NCI-H1048 (cell line): Measurements from ENCODE around the gene PSMD4.
"Not testable (repeated sequence)": the region's sequence is repeated elsewhere in the genome, so short reads cannot be mapped to it uniquely, and the experiment has no call there.

ENCODE experiments used
- DNase-seq: peaks from one replicate; lab custom pipeline; 2025; lab: John Stamatoyannopoulos, UW

PSMD4 gene

GRCh38 chr1:151254217-151255213, at the start of gene PSMD4:
TSS of gene PSMD4 (plus strand) at chr1:151254734. CDS start at chr1:151254783, 49 bp downstream.
- DNase-seq = peak; percentile 95

GRCh38 chr1:151205381-151205965, 49.1 kb upstream of the PSMD4 start:
- DNase-seq = not testable (repeated sequence)

GRCh38 chr1:151210830-151211229, 43.7 kb upstream of the PSMD4 start:
- no peak for DNase-seq

- no peak for DNase-seq
These were observed 42.4 kb upstream of the PSMD4 start for GRCh38 chr1:151211972-151212705.

- DNase-seq = no peak
These were observed 41.0 kb upstream of the PSMD4 start for GRCh38 chr1:151213560-151213959.

GRCh38 chr1:151221616-151222015, 32.9 kb upstream of the PSMD4 start:
- DNase-seq = no peak

GRCh38 chr1:151222130-151222529, 32.4 kb upstream of the PSMD4 start:
- no peak for DNase-seq

- no peak for DNase-seq
These were observed 19.3 kb upstream of the PSMD4 start for GRCh38 chr1:151235235-151235634.

- DNase-seq = no peak
These were observed 16.7 kb upstream of the PSMD4 start for GRCh38 chr1:151237678-151238466.

- no peak for DNase-seq
These were observed 16.1 kb upstream of the PSMD4 start for GRCh38 chr1:151238467-151238739.

- DNase-seq = no peak
These were observed 12.1 kb upstream of the PSMD4 start for GRCh38 chr1:151242442-151242841.

GRCh38 chr1:151243683-151244216, 10.8 kb upstream of the PSMD4 start:
- no peak for DNase-seq

- no peak for DNase-seq
These were observed 7.7 kb upstream of the PSMD4 start for GRCh38 chr1:151246786-151247185.

- DNase-seq = peak; percentile 47
These were observed 2.7 kb upstream of the PSMD4 start for GRCh38 chr1:151251656-151252470.

- DNase-seq = no peak
These were observed 847 bp downstream of the PSMD4 start for GRCh38 chr1:151255381-151255780.

- DNase-seq = no peak
These were observed 4.8 kb downstream of the PSMD4 start for GRCh38 chr1:151259351-151259750.

- no peak for DNase-seq
These were observed 11.1 kb downstream of the PSMD4 start for GRCh38 chr1:151265446-151266236.

- DNase-seq = no peak
These were observed 11.8 kb downstream of the PSMD4 start for GRCh38 chr1:151266315-151266714.

- DNase-seq = no peak
These were observed 12.3 kb downstream of the PSMD4 start for GRCh38 chr1:151266821-151267220.

- DNase-seq = no peak
These were observed 13.2 kb downstream of the PSMD4 start for GRCh38 chr1:151267760-151268159.
